WI38 (cell line): ENCODE measurements around the gene ALS2.
"Not testable (repeated sequence)": the region's sequence is repeated elsewhere in the genome, so short reads cannot be mapped to it uniquely, and the experiment has no call there.

ENCODE experiments used
- H3K4me3 ChIP-seq: 2 replicates; pipeline ENCODE4 v1.5.1; 2011; ENCODE audit warnings: low read depth, mild to moderate bottlenecking, control low read depth, low read length
- TF ChIP-seq, protein P1 (sequence below): IDR thresholded peaks from 2 replicates; pipeline ENCODE4 v1.5.1; 2012; ENCODE audit warnings: low read depth, mild to moderate bottlenecking, control low read depth, low read length

Gene ALS2

DNA sequence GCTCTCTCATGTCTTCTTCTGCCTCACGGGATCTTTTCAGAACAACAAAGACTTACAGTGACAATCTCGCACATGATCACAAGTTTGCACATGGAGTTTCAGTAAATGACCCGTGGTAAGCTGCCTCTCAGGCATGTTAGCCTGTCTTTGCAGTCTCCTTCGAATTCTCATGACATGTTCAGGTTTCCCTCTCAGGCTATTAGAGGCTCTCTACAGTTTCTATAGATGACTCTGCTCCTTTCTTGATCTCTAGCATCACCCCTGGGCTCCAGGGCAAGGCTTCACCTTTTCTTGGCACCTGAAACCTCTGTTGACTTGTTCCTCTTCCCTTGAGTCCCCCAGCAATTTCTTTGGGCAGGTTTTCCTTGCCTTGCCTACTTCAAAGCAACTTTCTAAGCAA lies 105.3 kb downstream of the ALS2 start:
- TF ChIP-seq, protein P1, sequence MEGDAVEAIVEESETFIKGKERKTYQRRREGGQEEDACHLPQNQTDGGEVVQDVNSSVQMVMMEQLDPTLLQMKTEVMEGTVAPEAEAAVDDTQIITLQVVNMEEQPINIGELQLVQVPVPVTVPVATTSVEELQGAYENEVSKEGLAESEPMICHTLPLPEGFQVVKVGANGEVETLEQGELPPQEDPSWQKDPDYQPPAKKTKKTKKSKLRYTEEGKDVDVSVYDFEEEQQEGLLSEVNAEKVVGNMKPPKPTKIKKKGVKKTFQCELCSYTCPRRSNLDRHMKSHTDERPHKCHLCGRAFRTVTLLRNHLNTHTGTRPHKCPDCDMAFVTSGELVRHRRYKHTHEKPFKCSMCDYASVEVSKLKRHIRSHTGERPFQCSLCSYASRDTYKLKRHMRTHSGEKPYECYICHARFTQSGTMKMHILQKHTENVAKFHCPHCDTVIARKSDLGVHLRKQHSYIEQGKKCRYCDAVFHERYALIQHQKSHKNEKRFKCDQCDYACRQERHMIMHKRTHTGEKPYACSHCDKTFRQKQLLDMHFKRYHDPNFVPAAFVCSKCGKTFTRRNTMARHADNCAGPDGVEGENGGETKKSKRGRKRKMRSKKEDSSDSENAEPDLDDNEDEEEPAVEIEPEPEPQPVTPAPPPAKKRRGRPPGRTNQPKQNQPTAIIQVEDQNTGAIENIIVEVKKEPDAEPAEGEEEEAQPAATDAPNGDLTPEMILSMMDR: no peak
- no peak overlapping the region for H3K4me3 ChIP-seq

DNA sequence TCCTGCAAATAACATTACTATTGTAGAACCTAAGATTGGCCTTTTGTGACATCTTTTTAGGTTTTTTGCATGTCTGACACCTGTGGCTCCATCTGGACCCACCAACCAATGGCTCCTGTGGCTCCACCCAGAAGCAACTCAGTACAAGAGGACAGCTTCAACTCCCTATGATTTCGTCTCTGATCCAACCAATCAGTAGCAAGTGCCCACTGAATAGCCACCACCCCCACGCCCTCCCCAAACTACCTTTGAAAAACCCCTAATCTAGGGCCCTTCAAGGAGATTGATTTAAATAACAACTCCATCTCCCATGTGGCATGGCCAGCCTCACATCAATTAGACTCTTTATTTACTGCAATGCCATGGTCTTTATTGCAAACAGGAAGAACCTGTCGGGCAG lies 105.9 kb downstream of the ALS2 start:
- TF ChIP-seq, protein P1: no peak
- H3K4me3 ChIP-seq: no peak overlapping the region

DNA sequence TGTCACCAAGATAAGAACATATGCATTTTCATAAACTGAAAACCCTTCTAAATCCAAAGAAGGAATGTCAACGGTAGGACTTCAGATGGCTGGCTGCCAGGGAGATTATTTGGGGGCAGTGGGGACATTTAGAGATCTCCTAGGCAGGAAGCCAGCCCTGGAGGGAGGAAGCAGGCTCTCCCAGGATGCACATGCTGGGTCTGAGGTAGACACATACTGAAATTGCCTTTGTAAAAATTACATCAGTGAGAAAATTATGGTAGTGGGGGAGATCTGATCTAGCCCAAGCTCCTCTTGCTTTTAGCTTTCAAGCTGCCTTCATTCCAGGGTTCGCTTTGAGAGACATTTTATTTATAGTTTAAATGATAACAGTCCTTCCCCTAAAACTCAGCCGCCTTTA lies 106.4 kb downstream of the ALS2 start:
- no peak overlapping the region for H3K4me3 ChIP-seq
- TF ChIP-seq, protein P1: no peak

DNA sequence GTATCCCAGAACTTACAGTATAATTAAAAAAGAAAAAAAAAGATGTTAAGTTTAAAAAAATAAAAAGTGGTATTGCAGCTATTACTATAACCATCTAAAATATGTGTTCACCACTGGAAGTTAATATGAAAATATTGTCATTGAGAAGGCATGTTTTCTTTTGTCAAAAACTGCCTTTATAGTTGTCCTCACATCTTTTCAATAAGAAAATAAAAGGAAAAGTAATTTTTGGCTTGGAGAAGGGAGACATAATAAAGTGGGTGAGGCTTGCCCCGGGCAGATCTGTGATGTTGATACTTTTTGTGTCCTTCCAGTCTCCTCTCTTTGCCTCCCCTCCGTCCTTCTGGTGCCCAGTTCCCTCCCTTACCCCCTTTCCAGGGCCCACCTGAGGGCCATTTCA lies 107.2 kb downstream of the ALS2 start:
- TF ChIP-seq, protein P1: no peak
- H3K4me3 ChIP-seq: no peak overlapping the region

DNA sequence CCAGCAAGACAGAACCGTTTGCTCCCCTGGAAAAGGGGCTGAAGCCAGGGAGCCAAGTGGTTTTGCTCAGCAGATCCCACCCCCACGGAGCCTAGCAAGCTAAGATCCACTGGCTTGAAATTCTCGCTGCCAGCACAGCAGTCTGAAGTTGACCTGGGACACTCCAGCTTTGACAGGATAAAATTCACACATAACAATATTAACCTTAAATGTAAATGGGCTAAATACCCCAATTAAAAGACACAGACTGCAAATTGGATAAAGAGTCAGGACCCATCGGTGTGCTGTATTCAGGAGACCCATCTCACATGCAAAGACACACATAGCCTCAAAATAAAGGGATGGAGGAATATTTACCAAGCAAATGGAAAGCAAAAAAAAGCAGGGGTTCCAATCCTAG lies 109.5 kb downstream of the ALS2 start:
- H3K4me3 ChIP-seq: not testable (repeated sequence)

DNA sequence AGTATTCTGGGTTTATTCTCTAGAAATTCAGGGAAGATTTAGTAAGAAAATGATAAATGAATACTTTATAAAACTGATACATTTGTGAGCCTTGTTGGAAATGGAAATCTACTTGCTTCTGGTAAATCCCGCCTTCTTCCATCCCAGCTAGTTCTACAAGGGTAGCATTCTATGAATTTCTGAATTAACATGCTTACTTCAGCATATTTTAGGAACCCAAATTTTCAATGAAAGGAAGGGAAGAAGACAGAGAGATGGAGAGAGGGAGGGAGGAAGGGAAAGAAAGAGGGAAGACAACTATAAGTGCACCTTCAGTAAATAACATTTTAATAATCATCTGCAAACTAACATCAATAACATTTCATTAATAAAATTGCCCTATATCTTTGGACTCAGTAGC lies 110.9 kb downstream of the ALS2 start:
- TF ChIP-seq, protein P1: no peak
- no peak overlapping the region for H3K4me3 ChIP-seq

DNA sequence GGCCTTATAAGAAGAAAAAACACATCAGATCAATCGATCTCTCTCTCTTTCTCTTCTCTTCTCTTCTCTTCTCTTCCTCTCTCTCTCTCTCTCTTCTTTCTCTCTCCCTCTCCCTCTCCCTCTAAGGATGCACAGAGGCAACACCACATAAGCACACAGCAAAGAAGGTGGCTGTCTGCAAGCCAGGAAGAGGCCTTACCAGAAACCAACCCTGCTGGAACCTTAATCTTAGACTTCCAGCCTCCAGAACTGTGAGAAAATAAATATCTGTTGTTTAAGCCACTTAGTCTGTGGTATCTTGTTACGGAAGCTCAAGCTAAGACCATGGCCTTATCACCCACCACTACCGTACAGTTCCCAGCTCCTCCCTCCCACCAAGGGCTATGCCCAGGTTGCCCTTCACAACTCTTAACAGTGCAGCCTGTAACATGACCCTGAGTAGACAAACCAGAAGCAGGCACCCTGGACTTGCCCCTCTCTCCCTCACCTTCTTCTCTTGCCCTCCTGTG lies 112.3 kb downstream of the ALS2 start:
- TF ChIP-seq, protein P1: no peak
- H3K4me3 ChIP-seq: no peak overlapping the region

DNA sequence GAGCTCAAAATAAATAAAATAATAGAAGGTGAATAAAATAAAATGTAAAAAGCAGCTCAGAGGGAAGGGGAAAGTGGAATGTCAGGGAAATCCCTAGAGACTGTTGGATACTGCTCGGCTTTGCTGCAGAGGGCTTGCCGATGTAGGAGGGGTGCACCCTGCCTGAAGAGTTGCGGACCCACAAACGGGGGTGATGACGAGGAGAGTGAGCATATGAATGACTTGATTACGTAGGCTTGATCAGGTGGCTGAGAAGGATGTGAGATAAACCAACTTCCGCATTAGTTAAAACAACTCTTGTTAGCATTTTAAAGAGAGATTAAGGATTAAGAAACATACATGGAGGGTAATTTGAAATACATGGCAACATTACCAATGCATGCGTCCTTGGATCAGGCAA lies 116.4 kb downstream of the ALS2 start:
- TF ChIP-seq, protein P1: no peak
- no peak overlapping the region for H3K4me3 ChIP-seq
